Esophagus muscularis mucosa (tissue), 3 donors: ENCODE results near the gene C14orf180.

ENCODE experiments used
- CTCF ChIP-seq, 3 experiments: fragments of 200-600 bp in 2 of 3; fragments of 450-650 bp in 1 of 3; sonication (generic) in 2 of 3; IDR thresholded peaks; one replicate each; pipeline ENCODE4 v1.5.1; 2017 to 2019; ENCODE audit warnings: antibody characterized with exemption in 3 of 3, mild to moderate bottlenecking in 2 of 3, moderate library complexity in 1 of 3
- POLR2A ChIP-seq: fragments of 450-650 bp; IDR thresholded peaks from one replicate; pipeline ENCODE4 v1.6.1; 2017; ENCODE audit warnings: antibody characterized with exemption, moderate library complexity, mild to moderate bottlenecking, low read depth
- POLR2AphosphoS5 ChIP-seq, 2 donors: sonication (generic); formaldehyde crosslinking; IDR thresholded peaks; one replicate each; pipeline ENCODE4 v1.6.1; 2017; ENCODE audit warnings: antibody characterized with exemption in 2 of 2

DNA sequence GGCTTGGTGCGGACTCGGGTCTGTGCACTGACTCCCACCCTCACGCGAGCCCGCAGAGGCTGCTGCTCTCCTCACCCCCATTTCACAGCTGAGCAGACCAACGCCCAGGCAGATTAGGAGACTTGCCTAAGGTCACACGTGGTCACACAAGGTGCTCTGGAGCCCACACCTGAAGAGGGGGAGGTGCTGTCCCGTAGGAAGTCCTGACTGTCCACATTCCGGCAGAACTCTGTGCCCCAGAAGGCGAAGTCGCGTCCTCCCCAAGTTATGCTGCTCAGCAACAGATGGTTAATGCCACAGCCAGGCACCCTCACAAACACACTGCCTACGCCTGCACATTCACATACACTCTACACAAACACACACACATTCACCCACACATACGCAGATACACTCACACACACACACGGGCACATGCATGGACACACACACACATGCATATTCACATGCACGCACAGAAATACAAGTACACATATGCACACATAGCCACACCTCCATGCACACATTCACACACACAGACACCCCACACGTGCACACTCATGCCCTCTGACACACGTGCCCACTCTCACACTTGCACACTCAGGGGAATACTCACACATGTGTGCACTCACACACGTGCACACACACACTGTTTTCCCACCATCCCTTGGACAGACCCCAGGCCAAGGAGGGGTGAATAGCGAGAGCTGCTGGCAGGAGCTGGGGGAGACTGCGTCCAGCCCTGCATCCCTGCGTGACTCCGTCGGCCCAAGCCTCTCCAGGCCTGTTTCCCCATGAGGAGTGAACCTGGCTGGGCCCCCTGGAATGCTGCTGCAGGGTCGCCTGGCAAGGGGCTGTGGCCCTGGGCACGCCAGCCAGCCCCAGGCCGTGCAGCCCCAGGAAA, 4.1 kb downstream of the C14orf180 start:
- TF ChIP-seq POLR2A (no peak), CTCF (IDR thresholded peaks at IDR 0.05) (no peak), POLR2AphosphoS5 (IDR thresholded peaks at IDR 0.05) (no peak)
